HepG2 (cell line): Measurements from ENCODE around the gene MAMSTR. TPM values are rescaled to one million over a fixed set of nuclear protein-coding genes. Genes with fewer than 3 reads are reported as not detected.

ENCODE experiments used
- ATAC-seq: fragments of 200-7000 bp; cut with Tn5 transposase; 3 replicates; pipeline ENCODE4 v1.9.1; 2020; ENCODE audit warnings: mild to moderate bottlenecking, moderate library complexity
- BruUV-seq: library from RNA; stranded (reverse); fragments of 400-500 nt; replicated peaks from 2 replicates; lab custom pipeline; 2021; lab: Mats Ljungman, UMichigan
- CTCF ChIA-PET: fragments of 300-600 bp; formaldehyde crosslinking; extraction: SDS; loops from one replicate; lab custom pipeline; 2021; ENCODE audit warnings: low total read pairs, inconsistent platforms, low intra/inter-chr PET ratio; lab: Yijun Ruan, JAX
- POLR2A ChIA-PET: fragments of 350-600 bp; sonication (Branson Sonifier 250); formaldehyde crosslinking; loops from one replicate; lab custom pipeline; 2020; ENCODE audit warnings: antibody characterized with exemption, inconsistent platforms; lab: Yijun Ruan, JAX
- DNase-seq: peaks from one replicate; pipeline ENCODE4 v3.0.0-alpha.2; 2015; ENCODE audit warnings: low spot score
- FAIRE-seq: peaks from 3 replicates; lab custom pipeline; 2011; peaks lifted over from hg19 to GRCh38; lab: Jason Lieb, UNC
- H2AFZ ChIP-seq: one replicate; pipeline ENCODE4 v1.6.1; 2011; ENCODE audit warnings: low read length, inconsistent platforms
- H3K27ac ChIP-seq: fragments of 300-600 bp; 3 replicates; pipeline ENCODE4 v1.8.0; 2011; ENCODE audit warnings: mixed run types, mild to moderate bottlenecking, mixed read lengths, low read length, inconsistent platforms; ENCODE audit not compliant: insufficient read depth; ENCODE audit errors: extremely low read length
- H3K27me3 ChIP-seq, 2 experiments: fragments of 200-600 bp in 1 of 2; 2 replicates in 1 of 2; 3 replicates in 1 of 2; pipeline versions ENCODE4 v1.6.0 to v1.8.0; 2011; ENCODE audit warnings: low read length in 2 of 2, mild to moderate bottlenecking in 2 of 2, moderate library complexity in 2 of 2, inconsistent platforms in 1 of 2; ENCODE audit not compliant: insufficient read depth in 2 of 2, control insufficient read depth in 1 of 2
- H3K36me3 ChIP-seq, 2 experiments: fragments of 200-600 bp in 1 of 2; replicated peaks in 1 of 2; 2 replicates in 1 of 2; 3 replicates in 1 of 2; pipeline versions ENCODE4 v1.5.1 to v1.8.0; 2011; ENCODE audit warnings: low read length in 2 of 2, inconsistent platforms in 1 of 2; ENCODE audit not compliant: insufficient read depth in 2 of 2, control insufficient read depth in 1 of 2
- H3K4me1 ChIP-seq: 2 replicates; pipeline ENCODE4 v1.5.1; 2012; ENCODE audit warnings: low read length, inconsistent platforms; ENCODE audit not compliant: insufficient read depth
- H3K4me2 ChIP-seq: 2 replicates; pipeline ENCODE4 v1.6.0; 2011; ENCODE audit warnings: low read depth, low read length, inconsistent platforms
- H3K4me3 ChIP-seq, 3 experiments: fragments of 200-600 bp in 1 of 3; sonication (generic), shearing (Covaris generic) in 1 of 3; replicated peaks in 1 of 3; 2 replicates each; pipeline ENCODE4 v1.5.1; 2011 to 2016; ENCODE audit warnings: low read length in 3 of 3, inconsistent platforms in 2 of 3, low read depth in 2 of 3, mild to moderate bottlenecking in 2 of 3, control low read depth in 1 of 3, mixed read lengths in 1 of 3; ENCODE audit not compliant: insufficient read depth in 1 of 3
- H3K79me2 ChIP-seq: one replicate; pipeline ENCODE4 v1.6.1; 2011; ENCODE audit warnings: low read length, inconsistent platforms; ENCODE audit not compliant: insufficient read depth
- H3K9ac ChIP-seq: 2 replicates; pipeline ENCODE4 v1.6.0; 2011; ENCODE audit warnings: mild to moderate bottlenecking, low read depth, low read length, inconsistent platforms; ENCODE audit not compliant: insufficient read depth
- H3K9me3 ChIP-seq: 2 replicates; pipeline ENCODE4 v1.5.1; 2012; ENCODE audit warnings: mild to moderate bottlenecking, low read length
- H4K20me1 ChIP-seq: 2 replicates; pipeline ENCODE4 v1.6.0; 2011; ENCODE audit warnings: inconsistent platforms, mild to moderate bottlenecking, low read length, moderate library complexity; ENCODE audit not compliant: insufficient read depth
- BHLHE40 ChIP-seq: IDR thresholded peaks from 2 replicates; pipeline ENCODE4 v1.6.1; 2011; ENCODE audit warnings: low read length, improper control_type of control experiment
- CBFB ChIP-seq: sonication (generic); formaldehyde crosslinking; IDR thresholded peaks from 2 replicates; pipeline ENCODE4 v1.4.0; 2020; ENCODE audit warnings: missing genetic modification reagents
- DNMT1 ChIP-seq: sonication (generic); formaldehyde crosslinking; IDR thresholded peaks from 2 replicates; pipeline ENCODE4 v1.5.1; 2020; ENCODE audit warnings: mild to moderate bottlenecking, missing genetic modification reagents
- FOXM1 ChIP-seq: sonication (generic); formaldehyde crosslinking; IDR thresholded peaks from 2 replicates; pipeline ENCODE4 v1.5.0; 2020; ENCODE audit warnings: missing genetic modification reagents
- GATAD2A ChIP-seq: IDR thresholded peaks from 2 replicates; pipeline ENCODE4 v1.6.1; 2016
- HOMEZ ChIP-seq: IDR thresholded peaks from 2 replicates; pipeline ENCODE4 v1.6.1; 2016; ENCODE audit warnings: low read depth
- IRF2 ChIP-seq: IDR thresholded peaks from 2 replicates; pipeline ENCODE4 v1.6.1; 2018; ENCODE audit warnings: missing genetic modification reagents, missing compliant biosample characterization
- NONO ChIP-seq, 2 experiments: fragments of 450-650 bp in 1 of 2; sonication (generic) in 1 of 2; formaldehyde crosslinking in 1 of 2; IDR thresholded peaks in 1 of 2; conservative IDR thresholded peaks in 1 of 2; 2 replicates each; pipeline versions ENCODE4 v1.6.1 to v1.8.0; 2017 to 2022; ENCODE audit warnings: mild to moderate bottlenecking in 1 of 2, missing genetic modification reagents in 1 of 2, moderate library complexity in 1 of 2
- PPARG ChIP-seq: conservative IDR thresholded peaks from 2 replicates; pipeline ENCODE4 v1.6.1; 2016; ENCODE audit warnings: missing biosample characterization, missing genetic modification reagents
- PTBP1 ChIP-seq: fragments of 200-400 bp; formaldehyde crosslinking; IDR thresholded peaks from 2 replicates; pipeline ENCODE4 v1.6.1; 2018; ENCODE audit warnings: low read length, low read depth; ENCODE audit not compliant: poor library complexity, severe bottlenecking
- SRSF4 ChIP-seq: fragments of 200-400 bp; formaldehyde crosslinking; IDR thresholded peaks from one replicate; pipeline ENCODE4 v1.6.1; 2018; ENCODE audit warnings: mild to moderate bottlenecking, low read depth, low read length, moderate library complexity; ENCODE audit not compliant: poor library complexity, severe bottlenecking
- ZBTB7A ChIP-seq: sonication (generic); formaldehyde crosslinking; IDR thresholded peaks from 2 replicates; pipeline ENCODE4 v1.8.0; 2022; ENCODE audit warnings: mild to moderate bottlenecking, missing genetic modification reagents
- ZNF235 ChIP-seq: sonication (generic); formaldehyde crosslinking; IDR thresholded peaks from 2 replicates; pipeline ENCODE4 v1.8.1; 2023; ENCODE audit warnings: mild to moderate bottlenecking, missing genetic modification reagents, borderline replicate concordance
- ZNF333 ChIP-seq: sonication (generic); formaldehyde crosslinking; IDR thresholded peaks from 2 replicates; pipeline ENCODE4 v1.4.0; 2020; ENCODE audit warnings: mild to moderate bottlenecking, missing genetic modification reagents, borderline replicate concordance
- ZNF609 ChIP-seq: sonication (generic); formaldehyde crosslinking; IDR thresholded peaks from 2 replicates; pipeline ENCODE4 v1.4.0; 2020; ENCODE audit warnings: mild to moderate bottlenecking, missing genetic modification reagents, borderline replicate concordance
- ZNF644 ChIP-seq: IDR thresholded peaks from 2 replicates; pipeline ENCODE4 v1.6.1; 2016; ENCODE audit warnings: low read depth
- ZNF878 ChIP-seq: sonication (generic); formaldehyde crosslinking; IDR thresholded peaks from 2 replicates; pipeline ENCODE4 v1.8.1; 2023; ENCODE audit warnings: mild to moderate bottlenecking, missing genetic modification reagents, moderate library complexity
- whole genome bisulfite sequencing: methylation state at CpG from one replicate; pipeline ENCODE4 v1.1.6; 2017; ENCODE audit warnings: low lambda C conversion rate; 5-methylcytosine and 5-hydroxymethylcytosine counted together
- in situ Hi-C: cut with HindIII; loops from 2 replicates; pipeline ENCODE4 v1.10.0; 2017; ENCODE audit warnings: low pct_unique_long_range_greater_than_20kb; ENCODE audit not compliant: extremely low pct_ligation_motif_present
- intact Hi-C: fragments of 100-400 bp; cut with micrococcal nuclease; formaldehyde crosslinking; loops from one replicate; pipeline ENCODE4 v1.10.0; 2022; ENCODE audit not compliant: unreplicated experiment
- polyA plus RNA-seq, 8 experiments: library from polyadenylated mRNA; depleted of rRNA in 3 of 8; stranded (reverse) in 7 of 8; unstranded in 1 of 8; fragments of >200 nt; fragmentation: Illumina TruSeq in 4 of 8; extraction: Trizol in 4 of 8; gene quantifications; 2 replicates each; pipeline versions ENCODE4 v1.2.1 to v1.2.3, GENCODE V29; 2011 to 2016; ENCODE audit warnings: low read depth in 4 of 8, missing spikeins in 1 of 8, mixed read lengths in 1 of 8; ENCODE audit not compliant: insufficient read depth in 1 of 8
- total RNA-seq, 5 experiments: library from RNA; depleted of rRNA; stranded (reverse); fragments of >200 nt; fragmentation: Illumina TruSeq; extraction: Trizol; gene quantifications; 2 replicates each; pipeline ENCODE4 v1.2.3, GENCODE V29; 2016; ENCODE audit warnings: low read depth in 1 of 5

The MAMSTR gene
- total and polyA plus RNA-seq, 2 of the 13 experiments (the other 11 are each of a cell fraction or from before 2014, with no cell fraction given), result 2.2 to 2.4 TPM

- in situ Hi-C loops, result no loop called here
- H2AFZ ChIP-seq, result no peak overlapping the region
- H3K4me1 ChIP-seq, result peaks cover 59% of the 10 kb centered on the region
- FAIRE-seq (peak; percentile 65), DNase-seq (peak; percentile 72), ATAC-seq (no peak; the same call in 2 of the 3 replicates)
- no peaks in the 10 kb centered on the region for H4K20me1 ChIP-seq
- no peak overlapping the region for H3K27ac ChIP-seq
- peak overlapping the region in 1 of 3 experiments; percentile 18; a peak in 1 of 6 replicates for H3K4me3 ChIP-seq
- intact Hi-C loops, result no loop called here
- POLR2A ChIA-PET, result interaction anchor here (0.8 to 3.1 kb wide), 9 partner anchors 10 to 150 kb away, joined by 3 to 30 read pairs (median 6); partner anchors contain the start of gene RPL18
- no peak overlapping the region for H3K9ac ChIP-seq
- no peaks in the 10 kb centered on the region for H3K36me3 ChIP-seq
- no peaks in the 10 kb centered on the region for H3K27me3 ChIP-seq
- H3K9me3 ChIP-seq, result no peaks in the 10 kb centered on the region
- H3K79me2 ChIP-seq, result no peaks in the 10 kb centered on the region
- WGBS, result 14% methylated on average over 11 of the region's 11 CpGs
- BruUV-seq, result no TSS peak
- CTCF ChIA-PET, result no interaction called here
- peak overlapping the region; percentile 51 for H3K4me2 ChIP-seq
- TF ChIP-seq ZNF235 (CRISPR knock-in tag), result no peak
- no peak for TF ChIP-seq BHLHE40
- TF ChIP-seq GATAD2A (CRISPR knock-in tag), result peak; percentile 74
- no peak for TF ChIP-seq PPARG (CRISPR knock-in tag)
- no peak for TF ChIP-seq HOMEZ
- TF ChIP-seq ZNF333, result no peak
- no peak for TF ChIP-seq CBFB (CRISPR knock-in tag)
- TF ChIP-seq IRF2, result no peak
- TF ChIP-seq FOXM1, result no peak
- TF ChIP-seq PTBP1, result no peak
- no peak for TF ChIP-seq ZNF878 (CRISPR knock-in tag)
- no peak for TF ChIP-seq ZNF609
- no peak for TF ChIP-seq DNMT1
- no peak for TF ChIP-seq SRSF4
- TF ChIP-seq ZNF644, result peak; percentile 66; the same call in 1 of the 2 replicates
- no peak for TF ChIP-seq NONO (IDR thresholded peaks at IDR 0.05)
- TF ChIP-seq NONO (CRISPR knock-in tag; conservative IDR thresholded peaks at IDR 0.05), result no peak
- no peak for TF ChIP-seq ZBTB7A (CRISPR knock-in tag)
These were observed 49.6 kb upstream of the MAMSTR start for GRCh38 chr19:48768994-48769713.
